ENCODE data around the gene PSMD5.
"Not testable (repeated sequence)": the region's sequence is repeated elsewhere in the genome, so short reads cannot be mapped to it uniquely, and the experiment has no call there.

Gene PSMD5

DNA sequence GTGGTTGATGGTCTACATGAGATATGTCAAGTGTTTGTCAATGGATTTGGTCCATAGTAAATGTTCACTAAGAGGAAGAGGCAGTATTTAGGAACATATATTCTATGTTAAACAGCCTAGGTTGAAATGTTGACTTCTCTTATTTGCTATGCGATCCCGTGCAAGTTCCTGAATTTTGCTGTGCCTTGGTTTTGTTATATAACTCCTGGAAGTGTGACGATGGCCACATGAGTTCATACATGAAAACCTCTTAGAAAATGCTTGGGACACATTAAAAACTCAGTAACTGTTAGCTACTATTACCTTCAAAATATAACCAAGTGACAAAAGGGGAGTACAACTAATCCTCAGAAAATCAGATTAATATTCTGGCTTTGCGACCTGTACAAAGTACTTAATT, 27.6 kb downstream of the PSMD5 start:
- Histone ChIP-seq H4K91ac (ENCODE audit: low read depth, low read length, poor library complexity) (no peak overlapping the region), H2BK12ac (ENCODE audit: low read length) (no peak overlapping the region), H2BK15ac (ENCODE audit: low read length) (no peak overlapping the region), H2BK5ac (ENCODE audit: low read length) (no peak overlapping the region), H3K36me3 (replicated peaks in 1 of 2; ENCODE audit: control insufficient read depth in 2 of 2, insufficient read depth in 2 of 2, low read length in 2 of 2) (peaks cover 0 to 2% of the 10 kb centered on the region in 2 donors), H3K27ac (replicated peaks; ENCODE audit: low read length) (no peak overlapping the region), H2AK5ac (ENCODE audit: low read depth, low read length) (no peak overlapping the region), H3K27me3 (ENCODE audit: control insufficient read depth in 3 of 3, insufficient read depth in 3 of 3, low read depth in 1 of 3, low read length in 3 of 3) (no peaks in the 10 kb centered on the region), H3K4ac (ENCODE audit: low read length) (no peak overlapping the region), H3K4me3 (ENCODE audit: low read length in 2 of 2) (no peak overlapping the region), H3K14ac (ENCODE audit: low read length) (no peak overlapping the region), H3K23ac (ENCODE audit: low read depth, low read length, poor library complexity) (no peak overlapping the region), H3K4me1 (ENCODE audit: control insufficient read depth in 2 of 2, insufficient read depth in 1 of 2, low read depth in 1 of 2, low read length in 2 of 2) (no peaks in the 10 kb centered on the region), H4K8ac (ENCODE audit: low read depth, low read length) (no peak overlapping the region), H2AFZ (ENCODE audit: low read length) (no peak overlapping the region), H2BK120ac (ENCODE audit: low read depth, low read length) (no peak overlapping the region), H3K79me1 (ENCODE audit: low read depth, low read length) (no peaks in the 10 kb centered on the region), H3K4me2 (ENCODE audit: insufficient read depth, low read length, poor library complexity, severe bottlenecking) (no peak overlapping the region), H3K9ac (ENCODE audit: low read depth, low read length, poor library complexity) (no peak overlapping the region), H3K9me3 (replicated peaks in 1 of 2; ENCODE audit: control insufficient read depth in 2 of 2, insufficient read depth in 1 of 2, low read depth in 1 of 2, low read length in 2 of 2) (no peaks in the 10 kb centered on the region), H3K18ac (ENCODE audit: low read length) (no peak overlapping the region)
- no peak for DNase-seq (ENCODE audit: low spot score)
- no CpG with 5 or more reads among the region's 4 CpGs for WGBS, 2 donors (ENCODE audit: extremely low coverage in 2 of 2, insufficient read length in 2 of 2, insufficient replicate concordance in 1 of 2)

- Histone ChIP-seq H3K4ac (ENCODE audit: low read length) (no peak overlapping the region), H3K4me2 (ENCODE audit: insufficient read depth, low read length, poor library complexity, severe bottlenecking) (no peak overlapping the region), H3K18ac (ENCODE audit: low read length) (no peak overlapping the region), H3K23ac (ENCODE audit: low read depth, low read length, poor library complexity) (no peak overlapping the region), H3K27me3 (ENCODE audit: control insufficient read depth in 3 of 3, insufficient read depth in 3 of 3, low read depth in 1 of 3, low read length in 3 of 3) (no peaks in the 10 kb centered on the region), H2BK120ac (ENCODE audit: low read depth, low read length) (no peak overlapping the region), H3K27ac (replicated peaks; ENCODE audit: low read length) (no peak overlapping the region), H2AFZ (ENCODE audit: low read length) (no peak overlapping the region), H2BK5ac (ENCODE audit: low read length) (no peak overlapping the region), H2BK15ac (ENCODE audit: low read length) (no peak overlapping the region), H4K91ac (ENCODE audit: low read depth, low read length, poor library complexity) (no peak overlapping the region), H3K4me3 (ENCODE audit: low read length in 2 of 2) (no peak overlapping the region), H3K4me1 (ENCODE audit: control insufficient read depth in 2 of 2, insufficient read depth in 1 of 2, low read depth in 1 of 2, low read length in 2 of 2) (no peaks in the 10 kb centered on the region), H3K14ac (ENCODE audit: low read length) (no peak overlapping the region), H2BK12ac (ENCODE audit: low read length) (no peak overlapping the region), H2AK5ac (ENCODE audit: low read depth, low read length) (no peak overlapping the region), H4K8ac (ENCODE audit: low read depth, low read length) (no peak overlapping the region), H3K9me3 (replicated peaks in 1 of 2; ENCODE audit: control insufficient read depth in 2 of 2, insufficient read depth in 1 of 2, low read depth in 1 of 2, low read length in 2 of 2) (peaks cover 0 to 13% of the 10 kb centered on the region in 2 donors), H3K36me3 (replicated peaks in 1 of 2; ENCODE audit: control insufficient read depth in 2 of 2, insufficient read depth in 2 of 2, low read length in 2 of 2) (no peaks in the 10 kb centered on the region), H3K79me1 (ENCODE audit: low read depth, low read length) (no peaks in the 10 kb centered on the region), H3K9ac (ENCODE audit: low read depth, low read length, poor library complexity) (no peak overlapping the region)
- no peak for DNase-seq (ENCODE audit: low spot score)
Observed at GRCh38 chr9:120808931-120809330, 33.8 kb downstream of the PSMD5 start.

- no peak overlapping the region for H3K4me2 ChIP-seq (ENCODE audit: insufficient read depth, low read length, poor library complexity, severe bottlenecking)
- no peaks in the 10 kb centered on the region for H3K79me1 ChIP-seq (ENCODE audit: low read depth, low read length)
- no peak overlapping the region for H2BK12ac ChIP-seq (ENCODE audit: low read length)
- H2BK5ac ChIP-seq (ENCODE audit: low read length), result no peak overlapping the region
- no peak overlapping the region for H4K91ac ChIP-seq (ENCODE audit: low read depth, low read length, poor library complexity)
- no peak overlapping the region for H3K9ac ChIP-seq (ENCODE audit: low read depth, low read length, poor library complexity)
- no peak for DNase-seq (ENCODE audit: low spot score)
- H2AFZ ChIP-seq (ENCODE audit: low read length), result no peak overlapping the region
- no peaks in the 10 kb centered on the region for H3K4me1 ChIP-seq (ENCODE audit: control insufficient read depth in 2 of 2, insufficient read depth in 1 of 2, low read depth in 1 of 2, low read length in 2 of 2)
- no peak overlapping the region for H2AK5ac ChIP-seq (ENCODE audit: low read depth, low read length)
- no peak overlapping the region for H3K4me3 ChIP-seq (ENCODE audit: low read length in 2 of 2)
- no peak overlapping the region for H3K4ac ChIP-seq (ENCODE audit: low read length)
- H3K36me3 ChIP-seq (replicated peaks in 1 of 2; ENCODE audit: control insufficient read depth in 2 of 2, insufficient read depth in 2 of 2, low read length in 2 of 2), result no peaks in the 10 kb centered on the region
- H3K18ac ChIP-seq (ENCODE audit: low read length), result no peak overlapping the region
- no peaks in the 10 kb centered on the region for H3K27me3 ChIP-seq (ENCODE audit: control insufficient read depth in 3 of 3, insufficient read depth in 3 of 3, low read depth in 1 of 3, low read length in 3 of 3)
- H3K23ac ChIP-seq (ENCODE audit: low read depth, low read length, poor library complexity), result no peak overlapping the region
- no peak overlapping the region for H3K14ac ChIP-seq (ENCODE audit: low read length)
- no peak overlapping the region for H2BK15ac ChIP-seq (ENCODE audit: low read length)
- no peak overlapping the region for H3K27ac ChIP-seq (replicated peaks; ENCODE audit: low read length)
- H3K9me3 ChIP-seq (replicated peaks in 1 of 2; ENCODE audit: control insufficient read depth in 2 of 2, insufficient read depth in 1 of 2, low read depth in 1 of 2, low read length in 2 of 2), result peaks cover 0 to 13% of the 10 kb centered on the region in 2 donors
- H4K8ac ChIP-seq (ENCODE audit: low read depth, low read length), result no peak overlapping the region
- H2BK120ac ChIP-seq (ENCODE audit: low read depth, low read length), result no peak overlapping the region
Observed at GRCh38 chr9:120807607-120808379, 34.9 kb downstream of the PSMD5 start.

DNA sequence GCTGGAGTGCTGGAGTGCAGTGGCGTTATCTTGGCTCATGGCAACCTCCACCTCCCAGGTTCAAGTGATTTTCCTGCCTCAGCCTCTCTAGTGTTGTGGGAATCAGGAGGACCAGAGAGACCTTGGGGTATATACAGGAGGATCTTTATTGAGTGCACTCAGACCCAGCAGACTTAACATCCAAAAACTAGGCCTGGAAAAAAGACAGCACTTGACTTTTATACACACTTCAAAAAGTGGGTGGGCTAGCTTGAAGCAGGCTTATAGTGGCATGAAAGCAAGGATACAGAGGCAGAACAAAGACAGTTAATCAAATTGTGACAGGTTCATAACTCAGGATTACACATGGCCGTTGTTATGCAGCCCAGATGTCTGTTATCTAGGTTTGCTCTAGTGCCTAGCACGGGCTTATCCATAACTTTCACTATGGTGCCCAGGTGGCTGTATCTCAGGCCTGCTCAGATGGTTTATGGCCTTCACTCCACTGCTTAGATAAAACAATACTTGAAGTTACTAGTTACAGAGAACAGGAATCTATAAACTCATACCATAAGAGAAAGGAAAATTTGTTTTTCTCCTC, 37.8 kb downstream of the PSMD5 start:
- H4K91ac ChIP-seq (ENCODE audit: low read depth, low read length, poor library complexity); H3K4me2 ChIP-seq (ENCODE audit: insufficient read depth, low read length, poor library complexity, severe bottlenecking); DNase-seq (ENCODE audit: low spot score): not testable (repeated sequence)

More for the DNA sequence above, 37.8 kb downstream of the PSMD5 start:
- not testable (repeated sequence) for H3K79me1 ChIP-seq (ENCODE audit: low read depth, low read length); H3K27ac ChIP-seq (replicated peaks; ENCODE audit: low read length); H2BK5ac ChIP-seq (ENCODE audit: low read length); H3K4ac ChIP-seq (ENCODE audit: low read length); H3K9ac ChIP-seq (ENCODE audit: low read depth, low read length, poor library complexity); H3K4me3 ChIP-seq (ENCODE audit: low read length in 2 of 2); H3K23ac ChIP-seq (ENCODE audit: low read depth, low read length, poor library complexity); H2AK5ac ChIP-seq (ENCODE audit: low read depth, low read length); H2BK120ac ChIP-seq (ENCODE audit: low read depth, low read length); H3K4me1 ChIP-seq (ENCODE audit: control insufficient read depth in 2 of 2, insufficient read depth in 1 of 2, low read depth in 1 of 2, low read length in 2 of 2); H2BK12ac ChIP-seq (ENCODE audit: low read length); H4K8ac ChIP-seq (ENCODE audit: low read depth, low read length); H3K14ac ChIP-seq (ENCODE audit: low read length); H3K36me3 ChIP-seq (replicated peaks in 1 of 2; ENCODE audit: control insufficient read depth in 2 of 2, insufficient read depth in 2 of 2, low read length in 2 of 2); H3K18ac ChIP-seq (ENCODE audit: low read length); H2BK15ac ChIP-seq (ENCODE audit: low read length); H2AFZ ChIP-seq (ENCODE audit: low read length); H3K27me3 ChIP-seq (ENCODE audit: control insufficient read depth in 3 of 3, insufficient read depth in 3 of 3, low read depth in 1 of 3, low read length in 3 of 3)
- peaks cover 0 to 13% of the 10 kb centered on the region in 2 donors for H3K9me3 ChIP-seq (replicated peaks in 1 of 2; ENCODE audit: control insufficient read depth in 2 of 2, insufficient read depth in 1 of 2, low read depth in 1 of 2, low read length in 2 of 2)
- WGBS, 2 donors (ENCODE audit: extremely low coverage in 2 of 2, insufficient read length in 2 of 2, insufficient replicate concordance in 1 of 2), result no CpG with 5 or more reads among the region's 3 CpGs
